Kidney epithelial cell (primary cell): ENCODE measurements around the gene TMEM108. TPM values are rescaled to one million over a fixed set of nuclear protein-coding genes. Genes with fewer than 3 reads are reported as not detected.

Experiments used
- DNase-seq: peaks from one replicate; pipeline ENCODE4 v3.0.0-alpha.2; 2010; ENCODE audit warnings: low read depth
- H3K27me3 ChIP-seq: 2 replicates; pipeline ENCODE4 v1.6.0; 2011; ENCODE audit warnings: low read length; ENCODE audit not compliant: control insufficient read depth, insufficient read depth
- H3K36me3 ChIP-seq: 2 replicates; pipeline ENCODE4 v1.5.1; 2011; ENCODE audit warnings: low read length; ENCODE audit not compliant: control insufficient read depth, insufficient read depth
- H3K4me3 ChIP-seq: 2 replicates; pipeline ENCODE4 v1.5.1; 2011; ENCODE audit warnings: low read depth, mild to moderate bottlenecking, control low read depth, low read length
- total RNA-seq: library from RNA; depleted of rRNA; stranded (reverse); fragments of >200 nt; gene quantifications from 2 replicates; pipeline ENCODE4 v1.2.3, GENCODE V29; 2015
- TF ChIP-seq, protein P1 (sequence below): IDR thresholded peaks from 2 replicates; pipeline ENCODE4 v1.5.1; 2011; ENCODE audit warnings: mild to moderate bottlenecking, moderate library complexity, low read length, control low read depth, inconsistent platforms; ENCODE audit not compliant: insufficient read depth, poor library complexity, severe bottlenecking

Gene TMEM108
- total RNA-seq, 1 donor from 2014 or later = 4.4 TPM

DNA sequence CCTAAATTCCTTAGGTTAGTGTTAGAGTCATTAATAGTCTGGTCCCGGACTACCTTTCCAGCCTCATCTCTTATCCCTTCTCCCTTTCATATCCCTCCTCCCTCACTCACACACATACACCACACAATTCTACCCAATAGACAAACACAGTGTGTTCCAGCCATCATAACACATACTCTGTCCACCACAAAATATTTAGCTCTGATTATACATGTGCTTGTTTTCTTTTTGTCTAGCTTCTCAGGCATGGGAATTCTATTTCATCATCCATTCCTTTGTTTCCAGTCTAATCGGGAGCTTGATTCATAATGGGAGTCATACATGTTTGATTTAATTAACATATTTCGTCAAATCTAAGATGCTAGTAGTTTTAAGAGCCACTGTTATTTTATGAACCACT is 199.8 kb downstream of the TMEM108 start:
- H3K27me3 ChIP-seq = no peaks in the 10 kb centered on the region
- no peak for DNase-seq
- no peak overlapping the region for H3K4me3 ChIP-seq
- TF ChIP-seq, protein P1, sequence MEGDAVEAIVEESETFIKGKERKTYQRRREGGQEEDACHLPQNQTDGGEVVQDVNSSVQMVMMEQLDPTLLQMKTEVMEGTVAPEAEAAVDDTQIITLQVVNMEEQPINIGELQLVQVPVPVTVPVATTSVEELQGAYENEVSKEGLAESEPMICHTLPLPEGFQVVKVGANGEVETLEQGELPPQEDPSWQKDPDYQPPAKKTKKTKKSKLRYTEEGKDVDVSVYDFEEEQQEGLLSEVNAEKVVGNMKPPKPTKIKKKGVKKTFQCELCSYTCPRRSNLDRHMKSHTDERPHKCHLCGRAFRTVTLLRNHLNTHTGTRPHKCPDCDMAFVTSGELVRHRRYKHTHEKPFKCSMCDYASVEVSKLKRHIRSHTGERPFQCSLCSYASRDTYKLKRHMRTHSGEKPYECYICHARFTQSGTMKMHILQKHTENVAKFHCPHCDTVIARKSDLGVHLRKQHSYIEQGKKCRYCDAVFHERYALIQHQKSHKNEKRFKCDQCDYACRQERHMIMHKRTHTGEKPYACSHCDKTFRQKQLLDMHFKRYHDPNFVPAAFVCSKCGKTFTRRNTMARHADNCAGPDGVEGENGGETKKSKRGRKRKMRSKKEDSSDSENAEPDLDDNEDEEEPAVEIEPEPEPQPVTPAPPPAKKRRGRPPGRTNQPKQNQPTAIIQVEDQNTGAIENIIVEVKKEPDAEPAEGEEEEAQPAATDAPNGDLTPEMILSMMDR = no peak
- no peaks in the 10 kb centered on the region for H3K36me3 ChIP-seq

DNA sequence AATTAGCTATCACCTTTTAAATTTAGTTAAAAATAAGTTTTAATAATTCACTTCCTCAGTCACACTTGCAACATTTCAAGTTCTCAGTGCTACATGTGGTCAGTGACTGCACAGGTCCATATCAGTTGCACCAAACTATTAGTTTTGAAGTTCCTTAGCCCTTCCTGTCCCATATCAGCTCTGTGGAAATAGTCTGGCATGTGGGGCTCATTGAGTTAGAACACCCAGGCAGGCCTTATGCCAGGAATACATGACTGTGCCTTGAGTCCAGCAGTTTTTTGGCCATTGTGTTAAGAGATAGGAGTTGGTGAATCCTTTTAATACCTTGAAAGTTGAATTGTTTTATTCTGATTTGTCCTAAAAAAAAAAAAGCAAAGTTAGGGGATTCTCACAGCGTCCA is 207.9 kb downstream of the TMEM108 start:
- Histone ChIP-seq H3K4me3 (no peak overlapping the region), H3K27me3 (no peaks in the 10 kb centered on the region), H3K36me3 (no peaks in the 10 kb centered on the region)
- no peak for DNase-seq
- TF ChIP-seq, protein P1 = no peak

DNA sequence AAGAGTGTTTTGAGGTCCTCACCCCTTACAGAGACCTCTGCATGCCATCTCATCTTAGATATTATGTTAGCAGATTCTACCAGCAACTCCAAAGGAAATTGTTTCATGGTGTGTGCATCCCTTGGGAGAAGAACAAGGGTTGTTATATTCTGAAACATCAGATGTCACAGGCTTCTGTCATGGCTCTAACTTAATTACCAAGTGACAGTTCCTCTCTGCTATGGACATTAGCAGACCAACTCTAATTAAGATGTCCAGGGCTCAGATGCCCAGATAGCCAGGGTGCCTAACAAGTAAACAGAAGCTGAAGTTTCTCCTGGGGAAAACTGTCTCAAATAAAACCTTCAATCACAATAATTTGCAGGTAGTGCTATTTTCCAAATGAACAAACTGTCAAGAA is 208.6 kb downstream of the TMEM108 start:
- H3K4me3 ChIP-seq = no peak overlapping the region
- TF ChIP-seq, protein P1 = no peak
- no peaks in the 10 kb centered on the region for H3K36me3 ChIP-seq
- no peaks in the 10 kb centered on the region for H3K27me3 ChIP-seq
- DNase-seq = no peak

DNA sequence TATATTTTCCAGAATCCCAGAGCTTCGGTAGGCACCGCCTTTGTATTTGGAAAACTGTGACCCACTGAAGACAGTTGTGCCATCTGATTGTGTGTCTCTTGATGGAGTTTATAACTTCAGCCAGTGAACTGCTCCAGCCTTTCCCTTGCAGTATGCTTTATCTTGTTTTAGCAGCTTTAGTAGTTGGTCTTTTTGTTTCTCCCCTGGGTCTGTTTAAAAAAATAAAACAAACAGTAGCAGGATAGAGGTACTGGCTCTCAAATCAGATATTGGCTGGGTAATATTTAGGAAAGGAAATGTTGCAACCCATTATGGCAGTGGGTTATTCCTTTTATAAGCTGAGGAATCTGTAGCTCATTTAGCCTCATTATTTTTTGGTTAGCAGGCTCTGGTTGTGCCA is 210.2 kb downstream of the TMEM108 start:
- Histone ChIP-seq H3K4me3 (no peak overlapping the region), H3K36me3 (no peaks in the 10 kb centered on the region), H3K27me3 (no peaks in the 10 kb centered on the region)
- no peak for DNase-seq
- TF ChIP-seq, protein P1 = no peak

DNA sequence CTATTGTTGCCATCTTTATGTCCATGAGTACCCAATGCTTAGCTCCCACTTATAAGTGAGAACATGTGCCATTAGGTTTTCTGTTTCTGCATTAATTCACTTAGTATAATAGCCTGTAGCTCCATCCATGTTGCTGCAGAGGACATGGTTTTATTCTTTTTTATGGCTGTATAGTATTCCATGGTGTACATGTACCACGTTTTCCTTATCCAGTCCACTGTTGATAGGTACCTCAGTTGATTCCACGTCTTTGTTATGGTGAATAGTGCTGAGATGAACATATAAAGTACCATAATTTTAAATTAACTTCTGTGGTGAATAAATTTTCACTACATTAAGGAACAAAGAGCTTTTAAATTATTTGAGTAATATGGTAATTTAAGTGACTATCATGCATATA is 211.3 kb downstream of the TMEM108 start:
- Histone ChIP-seq H3K36me3 (no peaks in the 10 kb centered on the region), H3K4me3 (no peak overlapping the region), H3K27me3 (no peaks in the 10 kb centered on the region)
- TF ChIP-seq, protein P1 = no peak
- no peak for DNase-seq

DNA sequence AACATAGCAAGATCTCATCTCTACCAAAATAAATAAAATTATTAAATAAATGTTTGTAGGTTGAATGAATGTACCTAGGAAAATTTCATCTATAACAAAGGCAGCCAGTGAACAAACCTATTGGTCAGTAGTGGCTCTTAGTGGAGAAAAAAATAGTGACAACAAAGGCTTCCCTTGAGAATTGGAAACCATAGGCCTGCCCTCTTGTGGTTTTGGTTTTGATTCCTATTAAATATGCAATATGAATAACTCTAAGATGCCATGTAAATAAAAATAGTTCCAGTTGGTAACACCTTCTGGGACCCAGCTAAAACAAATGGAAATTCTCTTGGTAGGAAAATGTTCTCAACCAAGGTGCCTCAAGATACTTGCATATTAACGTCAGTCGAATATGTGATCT is 216.0 kb downstream of the TMEM108 start:
- H3K27me3 ChIP-seq = no peaks in the 10 kb centered on the region
- no peak for DNase-seq
- TF ChIP-seq, protein P1 = no peak
- H3K36me3 ChIP-seq = no peaks in the 10 kb centered on the region
- H3K4me3 ChIP-seq = no peak overlapping the region
